Activated T-cell treated with anti-CD3 and anti-CD28 coated beads for 48 hours (primary cell): Measurements from ENCODE around the gene USP11.
A peak's percentile ranks its signal among the peaks of the same experiment; 100 is the strongest.

Experiments used
- DNase-seq: peaks from one replicate; pipeline ENCODE4 v3.0.0-alpha.2; 2020; ENCODE audit warnings: low read depth

USP11 gene

DNA sequence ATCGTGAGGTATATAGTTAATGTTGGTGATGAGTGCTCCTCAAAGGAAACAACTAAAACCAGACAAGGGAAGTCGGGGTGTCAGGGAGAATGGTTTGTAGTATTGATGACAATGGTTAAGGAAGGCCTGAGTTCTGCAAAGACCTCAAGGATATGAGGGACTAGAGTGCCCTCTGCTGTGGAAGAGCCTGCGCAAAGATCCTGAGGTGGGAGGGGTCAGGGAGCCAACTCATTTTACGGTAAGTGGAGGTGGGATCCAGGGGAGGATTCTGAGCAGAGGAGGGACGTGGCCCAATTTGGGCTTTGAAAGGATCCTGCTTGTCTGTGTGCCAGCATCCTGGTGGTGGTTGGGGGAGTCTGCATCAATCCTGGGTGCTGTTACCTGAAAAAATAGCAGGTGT is 27.8 kb upstream of the USP11 start:
- DNase-seq, result no peak

- DNase-seq, result no peak
Observed at GRCh38 chrX:47206316-47206715, 26.5 kb upstream of the USP11 start.

GRCh38 chrX:47208108-47208507 is 24.7 kb upstream of the USP11 start:
- no peak for DNase-seq

GRCh38 chrX:47209508-47210238 is 23.1 kb upstream of the USP11 start:
- DNase-seq, result no peak

- no peak for DNase-seq
Observed at GRCh38 chrX:47210661-47211425, 22.0 kb upstream of the USP11 start.

GRCh38 chrX:47212381-47213293 is 20.2 kb upstream of the USP11 start:
- DNase-seq, result no peak

GRCh38 chrX:47214435-47215077 is 18.3 kb upstream of the USP11 start:
- DNase-seq, result no peak

- DNase-seq, result no peak
Observed at GRCh38 chrX:47215291-47215900, 17.4 kb upstream of the USP11 start.

DNA sequence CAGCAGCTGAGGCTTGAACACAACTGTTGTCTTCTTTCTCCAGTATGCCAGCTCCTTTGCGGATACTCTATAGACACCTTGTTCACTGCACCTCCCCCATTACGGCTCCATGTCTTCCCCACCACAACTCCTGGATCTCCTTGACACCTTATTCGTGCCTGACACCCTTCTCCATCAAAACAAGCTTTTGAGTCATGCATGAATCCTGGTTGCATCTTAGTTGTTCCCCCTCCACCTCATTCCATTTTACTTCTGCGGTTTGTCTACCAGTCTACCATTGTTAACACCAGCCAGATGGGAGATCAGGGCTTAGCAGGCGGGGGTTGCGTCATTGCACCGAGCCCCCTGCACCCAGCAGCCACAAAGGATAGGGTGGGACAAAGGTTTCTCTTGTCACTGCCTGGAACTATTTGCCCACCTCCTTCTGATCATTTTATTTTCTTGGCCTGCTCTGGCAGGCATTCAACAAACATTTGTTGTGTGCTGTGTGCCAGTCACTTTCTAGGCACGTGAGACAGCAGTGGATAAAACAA is 16.4 kb upstream of the USP11 start:
- DNase-seq, result no peak

- no peak for DNase-seq
Observed at GRCh38 chrX:47217121-47217851, 15.5 kb upstream of the USP11 start.

- DNase-seq, result peak; percentile 89
Observed at GRCh38 chrX:47217852-47218279, 14.9 kb upstream of the USP11 start.

GRCh38 chrX:47218280-47218919 is 14.4 kb upstream of the USP11 start, which contains the start of gene CDK16:
Gene CDK16 (plus strand): TSS chrX:47218681. CDS start chrX:47223558, 4,877 bp downstream.
- peak; percentile 65 for DNase-seq

DNA sequence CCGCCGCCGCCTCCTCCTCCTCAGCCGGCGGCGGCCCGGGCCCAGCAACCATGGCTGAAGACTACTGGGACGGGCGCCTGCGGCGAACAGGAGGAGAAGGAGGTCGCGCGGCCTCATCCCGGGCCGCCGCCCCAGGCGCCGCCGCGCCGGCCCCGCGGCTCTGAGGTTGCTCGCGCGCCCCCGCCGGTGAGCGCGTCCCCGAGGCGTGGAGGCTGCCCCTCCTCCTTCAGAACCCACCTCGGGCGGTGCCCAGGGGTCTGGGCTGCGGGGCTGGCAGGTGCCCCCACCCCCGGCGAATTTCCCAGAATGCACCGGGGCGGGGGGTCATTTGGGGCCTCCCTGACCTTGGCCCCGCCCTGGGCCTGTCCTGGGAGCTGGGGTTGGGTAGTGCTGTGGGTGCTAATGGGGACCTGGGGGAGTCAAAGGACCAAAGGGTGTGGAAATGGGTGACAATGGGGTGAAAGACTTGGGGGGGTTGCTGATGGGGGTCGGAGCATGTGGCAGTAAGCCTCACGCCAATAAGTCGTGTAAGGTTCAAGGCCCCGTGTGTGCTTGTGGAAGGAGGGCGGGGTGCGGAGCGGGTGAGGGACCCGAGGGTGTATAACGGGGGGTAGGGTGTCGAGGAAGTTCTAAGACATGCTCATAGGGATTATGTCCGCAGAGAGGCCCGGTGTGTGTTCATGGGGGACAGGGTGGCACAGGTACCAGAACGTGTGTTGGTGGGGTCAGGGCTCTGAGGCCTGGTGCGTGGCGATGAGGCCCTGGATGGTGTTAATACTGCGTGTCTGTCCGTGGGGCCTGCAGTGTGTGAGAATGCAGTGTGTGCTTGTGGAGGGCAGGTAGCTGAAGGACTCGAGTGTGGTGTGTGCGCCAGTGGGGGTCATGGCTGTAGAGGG is 13.6 kb upstream of the USP11 start:
- peak; percentile 39 for DNase-seq

- no peak for DNase-seq
Observed at GRCh38 chrX:47221756-47222155, 11.1 kb upstream of the USP11 start.

- no peak for DNase-seq
Observed at GRCh38 chrX:47222751-47223350, 10.0 kb upstream of the USP11 start.

DNA sequence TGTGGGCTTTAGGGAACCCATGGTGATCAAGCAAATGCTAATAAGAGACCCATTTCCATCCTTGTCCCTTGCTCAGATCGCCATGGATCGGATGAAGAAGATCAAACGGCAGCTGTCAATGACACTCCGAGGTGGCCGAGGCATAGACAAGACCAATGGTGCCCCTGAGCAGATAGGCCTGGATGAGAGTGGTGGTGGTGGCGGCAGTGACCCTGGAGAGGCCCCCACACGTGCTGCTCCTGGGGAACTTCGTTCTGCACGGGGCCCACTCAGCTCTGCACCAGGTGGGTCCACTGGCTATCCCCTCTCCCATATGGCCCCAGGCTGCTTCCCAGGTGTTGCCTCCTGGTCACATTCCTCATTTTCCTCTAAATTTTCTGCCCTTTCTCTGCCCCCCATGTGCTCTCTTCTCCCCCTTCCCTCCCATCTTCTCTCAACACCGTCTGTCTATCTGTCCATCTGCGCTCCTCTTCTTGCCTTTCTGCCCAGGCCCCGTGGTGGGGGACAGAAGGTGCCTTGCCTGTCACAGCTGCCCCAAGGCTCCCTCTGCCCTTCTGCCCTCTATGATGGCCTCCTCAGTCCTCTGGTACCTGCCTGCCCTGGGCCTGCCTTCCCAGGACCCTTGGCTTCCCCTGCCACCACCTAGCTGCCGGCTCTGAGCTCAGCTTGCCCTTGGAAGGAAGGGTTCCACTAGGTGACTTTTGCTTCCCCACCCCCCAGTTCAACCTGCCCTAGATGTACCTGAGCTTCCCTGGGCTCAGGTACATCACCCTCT is 9.1 kb upstream of the USP11 start:
- DNase-seq, result no peak

DNA sequence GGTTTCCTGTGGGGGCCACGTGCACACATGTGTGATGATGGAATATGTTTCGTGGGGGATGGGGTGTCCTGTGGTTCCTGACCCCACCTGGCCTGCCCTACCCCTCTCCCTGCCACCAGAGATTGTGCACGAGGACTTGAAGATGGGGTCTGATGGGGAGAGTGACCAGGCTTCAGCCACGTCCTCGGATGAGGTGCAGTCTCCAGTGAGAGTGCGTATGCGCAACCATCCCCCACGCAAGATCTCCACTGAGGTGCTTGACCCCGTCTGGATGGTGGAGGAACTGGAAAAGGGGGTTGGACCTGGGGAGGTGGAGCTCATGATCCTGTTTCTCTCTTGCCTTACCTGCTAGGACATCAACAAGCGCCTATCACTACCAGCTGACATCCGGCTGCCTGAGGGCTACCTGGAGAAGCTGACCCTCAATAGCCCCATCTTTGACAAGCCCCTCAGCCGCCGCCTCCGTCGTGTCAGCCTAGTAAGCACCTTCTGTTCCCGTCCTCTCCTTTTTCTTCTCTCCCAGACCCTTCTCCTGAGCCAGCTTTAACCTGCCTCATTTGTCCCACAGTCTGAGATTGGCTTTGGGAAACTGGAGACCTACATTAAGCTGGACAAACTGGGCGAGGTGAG is 8.4 kb upstream of the USP11 start:
- DNase-seq, result no peak
